NCI-H460 (cell line): Measurements from ENCODE around the gene STYXL1. TPM values are rescaled to one million over a fixed set of nuclear protein-coding genes. Genes with fewer than 3 reads are reported as not detected.

ENCODE experiments used
- DNase-seq: peaks from one replicate; pipeline ENCODE4 v3.0.0-alpha.2; 2016; ENCODE audit warnings: low read depth; ENCODE audit errors: extremely low read depth
- total RNA-seq: library from RNA; depleted of rRNA; stranded (reverse); fragments of >200 nt; shearing (Covaris generic); gene quantifications from 2 replicates; pipeline ENCODE4 v1.2.3, GENCODE V29; 2014

STYXL1 gene
- total RNA-seq, 1 experiment from 2014 or later = 102 TPM

- no peak for DNase-seq
Measured at GRCh38 chr7:75982306-75983064, 65.3 kb downstream of the STYXL1 start.

- DNase-seq = no peak
Measured at GRCh38 chr7:75981453-75982305, 66.1 kb downstream of the STYXL1 start.

GRCh38 chr7:75981203-75981452 lies 66.7 kb downstream of the STYXL1 start:
- DNase-seq = no peak

- no peak for DNase-seq
Measured at GRCh38 chr7:75980430-75981202, 67.2 kb downstream of the STYXL1 start.

GRCh38 chr7:75979759-75980429 lies 67.9 kb downstream of the STYXL1 start:
- no peak for DNase-seq

- no peak for DNase-seq
Measured at GRCh38 chr7:75977743-75978142, 70.1 kb downstream of the STYXL1 start.

GRCh38 chr7:75971961-75972763 lies 75.6 kb downstream of the STYXL1 start:
- no peak for DNase-seq

- no peak for DNase-seq
Measured at GRCh38 chr7:75971309-75971960, 76.4 kb downstream of the STYXL1 start.

GRCh38 chr7:75969704-75970498 lies 77.9 kb downstream of the STYXL1 start:
- no peak for DNase-seq

- DNase-seq = no peak
Measured at GRCh38 chr7:75969182-75969581, 78.6 kb downstream of the STYXL1 start.

GRCh38 chr7:75968561-75969001 lies 79.2 kb downstream of the STYXL1 start:
- DNase-seq = no peak

- no peak for DNase-seq
Measured at GRCh38 chr7:75968012-75968411, 79.8 kb downstream of the STYXL1 start.

GRCh38 chr7:75967487-75967997 lies 80.3 kb downstream of the STYXL1 start:
- DNase-seq = no peak

GRCh38 chr7:75967055-75967454 lies 80.7 kb downstream of the STYXL1 start:
- DNase-seq = no peak

GRCh38 chr7:75966190-75966961 lies 81.4 kb downstream of the STYXL1 start:
- DNase-seq = no peak

GRCh38 chr7:75965617-75966016 lies 82.2 kb downstream of the STYXL1 start:
- DNase-seq = no peak

GRCh38 chr7:75963381-75963995 lies 84.3 kb downstream of the STYXL1 start:
- DNase-seq = no peak
